ACC112 (cell line): Measurements from ENCODE around the gene PRPF31.

ENCODE experiments used
- H2AFZ ChIP-seq: fragments of 200-600 bp; sonication (generic); one replicate; pipeline ENCODE4 v1.6.0; 2017; ENCODE audit warnings: antibody characterized with exemption, low read length; ENCODE audit not compliant: unreplicated experiment
- H3K27ac ChIP-seq: fragments of 200-600 bp; sonication (generic); 2 replicates; pipeline ENCODE4 v1.5.1; 2014; ENCODE audit warnings: low read depth, mild to moderate bottlenecking, antibody characterized with exemption, low read length, moderate library complexity
- H3K27me3 ChIP-seq: fragments of 200-600 bp; sonication (generic); 2 replicates; pipeline ENCODE4 v1.6.1; 2014; ENCODE audit warnings: mild to moderate bottlenecking, antibody characterized with exemption, low read length, moderate library complexity, mixed read lengths; ENCODE audit not compliant: insufficient read depth
- H3K36me3 ChIP-seq: fragments of 200-600 bp; sonication (generic); 2 replicates; pipeline ENCODE4 v1.6.1; 2016; ENCODE audit warnings: mild to moderate bottlenecking, antibody characterized with exemption, low read length, moderate library complexity, mixed read lengths; ENCODE audit not compliant: insufficient read depth
- H3K4me1 ChIP-seq: fragments of 200-600 bp; sonication (generic); one replicate; pipeline ENCODE4 v1.6.1; 2016; ENCODE audit warnings: low read length, mixed read lengths; ENCODE audit not compliant: insufficient read depth, unreplicated experiment, control insufficient read depth
- H3K4me3 ChIP-seq: fragments of 200-600 bp; sonication (generic); 2 replicates; pipeline ENCODE4 v1.5.1; 2014; ENCODE audit warnings: mild to moderate bottlenecking, low read depth, low read length
- H3K79me2 ChIP-seq: fragments of 200-600 bp; sonication (generic); one replicate; pipeline ENCODE4 v1.6.0; 2016; ENCODE audit warnings: low read length; ENCODE audit not compliant: control insufficient read depth, unreplicated experiment, insufficient read depth

Gene PRPF31

DNA sequence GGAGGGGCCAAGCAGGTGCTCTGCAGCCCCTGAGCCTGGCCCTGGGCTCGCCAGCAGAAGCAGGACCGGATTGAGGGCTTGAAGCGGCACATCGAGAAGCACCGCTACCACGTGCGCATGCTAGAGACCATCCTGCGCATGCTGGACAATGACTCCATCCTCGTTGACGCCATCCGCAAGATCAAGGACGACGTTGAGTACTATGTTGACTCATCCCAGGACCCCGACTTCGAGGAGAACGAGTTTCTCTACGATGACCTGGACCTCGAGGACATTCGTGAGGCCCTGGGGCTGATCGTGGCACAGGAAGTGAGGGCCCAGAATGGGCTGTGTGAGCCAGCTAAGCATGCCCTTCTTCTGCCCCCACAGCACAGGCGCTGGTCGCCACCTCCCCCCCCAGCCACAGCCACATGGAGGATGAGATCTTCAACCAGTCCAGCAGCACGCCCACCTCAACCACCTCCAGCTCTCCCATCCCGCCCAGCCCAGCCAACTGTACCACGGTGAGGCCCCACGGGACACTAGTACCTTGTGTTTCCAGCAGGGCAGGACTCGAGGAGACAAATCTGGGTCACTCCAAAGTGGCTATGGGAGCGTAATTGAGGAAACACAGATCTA is 30.1 kb downstream of the PRPF31 start:
- Histone ChIP-seq H3K36me3 (0 out of 2 replicates have a peak, but pooled peaks cover 3% of the 10 kb centered on the region), H3K4me1 (no peaks in the 10 kb centered on the region), H3K27me3 (no peaks in the 10 kb centered on the region), H3K79me2 (peaks cover 18% of the 10 kb centered on the region), H3K4me3 (no peak overlapping the region), H3K27ac (no peak overlapping the region), H2AFZ (no peak overlapping the region)

DNA sequence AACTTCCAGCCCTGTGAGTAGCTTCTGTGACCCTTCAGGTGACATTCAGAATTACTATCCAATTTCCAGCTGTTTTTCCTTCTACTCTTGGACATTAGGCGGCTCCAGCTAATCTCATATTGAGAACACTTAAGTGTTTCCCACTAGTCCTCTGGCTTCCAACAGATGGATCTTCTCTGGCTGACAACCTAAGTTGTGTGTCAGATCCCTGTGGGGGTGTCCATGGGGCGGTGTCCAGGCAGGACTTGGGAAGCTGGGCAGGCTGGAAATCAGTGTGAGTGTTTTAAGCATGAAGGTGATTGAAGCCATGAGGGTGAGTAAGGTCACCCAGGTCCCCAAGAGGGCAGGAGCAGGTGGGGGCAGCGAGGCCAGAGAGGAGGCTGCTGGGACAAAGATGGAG is 32.1 kb downstream of the PRPF31 start:
- H3K27ac ChIP-seq, result no peak overlapping the region
- H3K4me3 ChIP-seq, result no peak overlapping the region
- peaks cover 1% of the 10 kb centered on the region for H3K79me2 ChIP-seq
- 0 out of 2 replicates have a peak, but pooled peaks cover 3% of the 10 kb centered on the region for H3K36me3 ChIP-seq
- H3K27me3 ChIP-seq, result no peaks in the 10 kb centered on the region
- no peak overlapping the region for H2AFZ ChIP-seq
- no peaks in the 10 kb centered on the region for H3K4me1 ChIP-seq

DNA sequence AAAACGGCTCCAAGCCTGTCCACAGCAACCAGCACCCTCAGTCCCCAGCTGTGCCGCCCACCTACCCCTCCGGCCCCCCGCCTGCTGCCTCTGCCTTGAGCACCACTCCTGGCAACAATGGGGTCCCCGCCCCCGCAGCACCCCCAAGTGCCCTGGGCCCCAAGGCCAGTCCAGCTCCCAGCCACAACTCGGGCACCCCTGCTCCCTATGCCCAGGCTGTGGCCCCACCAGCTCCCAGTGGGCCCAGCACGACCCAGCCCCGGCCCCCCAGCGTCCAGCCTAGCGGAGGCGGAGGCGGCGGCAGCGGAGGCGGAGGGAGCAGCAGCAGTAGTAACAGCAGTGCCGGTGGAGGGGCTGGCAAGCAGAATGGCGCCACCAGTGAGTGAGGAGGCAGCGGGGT is 32.6 kb downstream of the PRPF31 start:
- Histone ChIP-seq H3K4me1 (no peaks in the 10 kb centered on the region), H3K27ac (no peak overlapping the region), H3K79me2 (no peaks in the 10 kb centered on the region), H3K36me3 (0 out of 2 replicates have a peak, but pooled peaks cover under 1% of the 10 kb centered on the region), H3K27me3 (no peaks in the 10 kb centered on the region), H2AFZ (no peak overlapping the region), H3K4me3 (no peak overlapping the region)

DNA sequence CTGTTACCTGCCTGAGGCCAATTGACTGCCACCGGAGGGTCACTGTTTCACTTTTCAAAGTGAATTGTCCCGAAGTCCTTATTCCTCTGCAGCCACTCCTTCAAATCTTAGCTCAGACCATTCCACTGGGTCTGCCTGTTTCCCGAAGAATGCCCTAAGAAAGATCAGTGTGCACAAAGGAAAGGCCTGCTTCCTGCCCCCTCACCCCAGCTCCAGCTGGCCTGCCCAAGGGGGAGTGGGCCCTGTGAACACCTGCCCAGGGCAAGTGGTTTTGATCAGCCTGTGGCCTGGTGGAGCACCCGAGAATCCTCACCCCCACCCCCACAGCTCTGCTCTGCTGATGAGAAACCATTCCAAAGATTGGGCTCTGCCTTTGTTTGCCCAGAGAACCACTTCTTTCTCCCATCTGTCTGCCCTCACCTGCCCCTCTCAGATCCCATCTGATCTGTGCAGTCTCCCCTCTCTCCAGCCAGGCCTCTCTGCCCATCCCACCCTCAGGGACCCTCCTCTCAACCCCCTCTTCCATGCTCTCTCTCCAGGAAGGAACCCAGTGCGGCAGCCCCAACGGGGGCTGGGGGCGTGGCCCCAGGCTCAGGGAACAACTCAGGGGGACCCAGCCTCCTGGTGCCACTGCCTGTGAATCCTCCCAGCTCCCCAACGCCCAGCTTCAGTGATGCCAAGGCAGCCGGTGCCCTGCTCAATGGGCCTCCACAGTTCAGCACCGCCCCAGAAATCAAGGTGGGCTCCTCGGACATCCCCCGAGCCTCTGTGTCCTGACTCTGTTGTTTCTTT is 33.7 kb downstream of the PRPF31 start:
- Histone ChIP-seq H3K36me3 (no peaks in the 10 kb centered on the region), H3K79me2 (no peaks in the 10 kb centered on the region), H3K27me3 (no peaks in the 10 kb centered on the region), H2AFZ (no peak overlapping the region), H3K27ac (no peak overlapping the region), H3K4me3 (no peak overlapping the region), H3K4me1 (no peaks in the 10 kb centered on the region)

DNA sequence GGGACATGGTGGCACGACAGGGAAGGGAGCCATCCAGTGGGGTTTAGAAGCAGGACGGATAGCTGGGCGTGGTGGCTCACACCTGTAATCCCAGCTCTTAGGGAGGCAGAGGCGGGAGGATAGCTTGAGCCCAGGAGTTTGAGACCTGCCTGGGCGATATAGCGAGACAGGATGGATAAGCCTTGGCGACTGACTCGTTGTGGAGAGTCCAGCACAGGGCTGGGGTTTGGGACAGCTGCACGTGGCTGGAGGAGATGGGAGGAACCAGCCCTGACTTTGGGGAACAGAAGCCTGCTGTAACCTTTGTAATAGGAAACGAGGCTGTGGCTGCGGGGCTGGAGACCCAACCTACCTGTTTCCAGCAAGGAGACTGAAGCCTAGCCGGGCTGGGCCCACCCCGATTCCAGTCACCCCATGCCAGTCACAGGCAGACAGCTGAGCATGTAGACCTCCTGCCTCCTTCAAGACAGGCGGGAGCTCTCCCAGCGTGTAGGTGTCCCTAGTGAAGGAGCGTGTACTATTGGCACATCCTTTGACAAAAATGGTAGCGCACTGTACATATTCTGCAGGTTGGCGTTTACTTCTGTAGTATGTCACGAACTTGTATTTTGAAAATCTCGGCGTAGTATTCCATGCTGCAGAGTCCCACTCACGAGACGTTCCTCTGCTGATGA is 35.9 kb downstream of the PRPF31 start:
- Histone ChIP-seq H2AFZ (no peak overlapping the region), H3K27ac (no peak overlapping the region), H3K36me3 (no peaks in the 10 kb centered on the region; the same call in 1 of the 2 replicates)

DNA sequence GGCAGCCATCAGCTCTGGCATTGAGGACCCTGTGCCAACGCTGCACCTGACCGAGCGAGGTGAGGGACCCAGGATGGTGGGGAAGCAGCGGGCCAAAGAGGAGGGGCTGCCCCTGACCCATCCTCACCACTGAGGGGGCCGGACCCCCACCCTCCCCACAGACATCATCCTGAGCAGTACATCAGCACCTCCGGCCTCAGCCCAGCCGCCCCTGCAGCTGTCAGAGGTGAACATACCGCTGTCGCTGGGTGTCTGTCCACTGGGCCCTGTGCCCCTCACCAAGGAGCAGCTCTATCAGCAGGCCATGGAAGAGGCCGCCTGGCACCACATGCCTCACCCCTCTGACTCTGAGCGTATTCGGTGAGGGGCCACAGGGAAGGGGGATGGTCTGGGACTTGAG is 36.7 kb downstream of the PRPF31 start:
- Histone ChIP-seq H3K27me3 (no peaks in the 10 kb centered on the region), H3K36me3 (no peaks in the 10 kb centered on the region; the same call in 1 of the 2 replicates), H3K27ac (no peak overlapping the region), H3K4me1 (no peaks in the 10 kb centered on the region), H3K79me2 (no peaks in the 10 kb centered on the region), H3K4me3 (no peak overlapping the region), H2AFZ (no peak overlapping the region)

More for the DNA sequence above, 35.9 kb downstream of the PRPF31 start:
- Histone ChIP-seq H3K79me2 (no peaks in the 10 kb centered on the region), H3K4me1 (no peaks in the 10 kb centered on the region), H3K27me3 (no peaks in the 10 kb centered on the region), H3K4me3 (no peak overlapping the region)

DNA sequence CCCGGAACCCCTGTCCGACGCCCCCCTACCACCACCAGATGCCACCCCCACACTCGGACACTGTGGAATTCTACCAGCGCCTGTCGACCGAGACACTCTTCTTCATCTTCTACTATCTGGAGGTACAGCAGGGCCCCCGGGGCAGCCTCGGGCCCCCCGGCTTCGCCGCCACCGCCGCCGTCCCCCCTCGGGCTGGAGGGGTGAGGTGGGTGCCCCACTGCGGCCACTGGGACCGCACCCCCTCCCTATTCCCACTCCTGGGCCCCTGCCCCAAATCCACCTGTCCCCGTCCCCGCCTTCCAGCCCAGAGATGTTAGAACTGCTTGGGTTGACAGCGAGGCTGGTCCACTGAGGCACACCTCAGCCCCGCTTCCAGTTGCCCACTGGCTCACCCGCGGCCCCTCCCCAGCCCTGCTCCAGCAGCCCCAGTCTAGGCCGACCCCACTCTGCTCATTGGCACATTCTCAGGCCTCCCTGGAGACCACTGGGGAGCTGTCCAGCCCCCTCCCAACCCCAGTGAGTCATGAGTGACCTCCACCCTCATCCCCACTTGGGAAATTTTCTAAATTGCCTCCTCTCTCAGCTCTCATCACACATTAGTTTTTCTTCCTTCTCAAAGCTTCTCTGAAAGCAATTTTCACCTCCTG is 37.4 kb downstream of the PRPF31 start:
- Histone ChIP-seq H3K4me3 (no peak overlapping the region), H3K27me3 (no peaks in the 10 kb centered on the region), H3K4me1 (no peaks in the 10 kb centered on the region), H3K79me2 (no peaks in the 10 kb centered on the region), H2AFZ (no peak overlapping the region), H3K27ac (peak overlapping the region; percentile 47; the same call in 1 of the 2 replicates), H3K36me3 (no peaks in the 10 kb centered on the region; the same call in 1 of the 2 replicates)

DNA sequence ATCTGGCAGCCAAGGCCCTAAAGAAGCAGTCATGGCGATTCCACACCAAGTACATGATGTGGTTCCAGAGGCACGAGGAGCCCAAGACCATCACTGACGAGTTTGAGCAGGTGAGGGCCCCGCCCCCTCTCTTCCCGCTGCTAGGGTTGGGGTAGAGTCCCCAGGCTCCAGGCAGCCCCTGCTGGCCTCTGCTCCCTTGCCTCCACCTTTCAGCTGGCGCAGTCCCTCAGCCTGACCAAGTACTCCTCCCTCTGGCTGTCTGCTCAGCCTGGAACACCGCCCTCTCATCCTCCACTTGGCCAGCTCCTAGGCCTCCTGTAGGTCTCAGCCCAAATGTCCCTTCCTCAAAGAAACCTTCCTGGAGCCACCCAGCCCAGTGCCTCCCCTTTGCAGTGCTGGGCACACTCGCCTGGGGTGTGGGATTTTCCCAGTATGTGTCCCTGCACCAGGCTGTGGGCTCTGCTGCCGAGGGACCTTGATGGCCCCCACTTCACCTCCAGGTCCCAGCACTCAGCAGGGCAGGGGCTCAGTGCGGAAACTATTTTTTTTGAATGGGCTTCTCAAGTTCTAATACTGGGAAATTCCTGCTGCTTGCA is 38.3 kb downstream of the PRPF31 start:
- Histone ChIP-seq H2AFZ (no peak overlapping the region), H3K4me1 (peaks cover 5% of the 10 kb centered on the region), H3K36me3 (no peaks in the 10 kb centered on the region; the same call in 1 of the 2 replicates)

DNA sequence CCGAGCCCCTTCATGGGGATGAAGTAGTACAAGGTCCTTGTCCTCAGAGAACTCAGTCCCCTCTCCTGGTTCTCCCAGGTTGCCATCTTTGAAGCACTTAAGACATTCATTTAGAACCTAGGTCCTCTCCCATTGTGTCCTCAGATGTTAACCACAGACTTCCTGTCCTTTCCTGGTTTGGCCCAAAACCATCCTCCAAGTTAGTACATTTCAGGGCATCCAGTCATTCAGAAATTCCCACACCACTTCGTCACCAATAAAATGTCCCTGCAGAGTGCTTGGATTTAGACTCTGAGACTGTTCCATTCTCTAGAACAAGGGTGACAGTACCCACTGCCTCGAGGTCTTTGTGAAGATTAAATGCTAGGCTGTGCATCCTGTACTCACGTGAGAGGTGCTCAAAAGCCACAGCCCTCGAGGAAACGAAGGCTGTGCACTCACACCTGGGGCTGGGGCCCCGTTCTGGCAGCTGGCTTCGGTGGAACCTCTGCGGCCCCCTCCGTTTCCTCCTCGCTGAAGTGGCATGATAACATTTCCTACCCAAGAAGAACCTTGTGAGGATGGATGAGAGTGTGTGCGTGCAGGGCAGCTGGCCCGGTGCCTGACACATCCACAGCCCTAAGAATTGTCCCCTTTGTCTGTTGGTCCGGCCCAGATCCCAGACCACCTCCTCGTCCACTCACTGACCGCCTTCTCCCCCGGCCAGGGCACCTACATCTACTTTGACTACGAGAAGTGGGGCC is 39.2 kb downstream of the PRPF31 start:
- no peak overlapping the region for H2AFZ ChIP-seq
- no peaks in the 10 kb centered on the region; the same call in 1 of the 2 replicates for H3K36me3 ChIP-seq
- no peak overlapping the region for H3K4me3 ChIP-seq
- no peaks in the 10 kb centered on the region for H3K27me3 ChIP-seq
- H3K27ac ChIP-seq, result peak overlapping the region; percentile 29; the same call in 1 of the 2 replicates
- peaks cover 5% of the 10 kb centered on the region for H3K4me1 ChIP-seq
- peaks cover 3% of the 10 kb centered on the region for H3K79me2 ChIP-seq

More for the DNA sequence above, 38.3 kb downstream of the PRPF31 start:
- no peak overlapping the region for H3K4me3 ChIP-seq
- peak overlapping the region; percentile 47; the same call in 1 of the 2 replicates for H3K27ac ChIP-seq
- peaks cover 3% of the 10 kb centered on the region for H3K79me2 ChIP-seq
- no peaks in the 10 kb centered on the region for H3K27me3 ChIP-seq
